ENCODE results near the gene KRT35.

KRT35 gene

GRCh38 chr17:41481036-41481435, at the start of gene KRT35:
TSS of gene KRT35 (minus strand) at chr17:41481151. CDS start at chr17:41481097, 54 bp downstream.
- DNase-seq (ENCODE audit: low read depth), result no peak
- no peak within 1 kb of the TSS for H3K4me3 ChIP-seq (ENCODE audit: low read depth, low read length)
- TF ChIP-seq CTCF (IDR thresholded peaks at IDR 0.05; ENCODE audit: insufficient read depth, low read depth, low read length, missing control alignments), result no peak

GRCh38 chr17:41530062-41531048, 49.4 kb upstream of the KRT35 start:
- no peak for DNase-seq (ENCODE audit: low read depth)
- TF ChIP-seq CTCF (IDR thresholded peaks at IDR 0.05; ENCODE audit: insufficient read depth, low read depth, low read length, missing control alignments), result no peak
- H3K4me3 ChIP-seq (ENCODE audit: low read depth, low read length), result no peak overlapping the region

- DNase-seq (ENCODE audit: low read depth), result no peak
- no peak overlapping the region for H3K4me3 ChIP-seq (ENCODE audit: low read depth, low read length)
- TF ChIP-seq CTCF (IDR thresholded peaks at IDR 0.05; ENCODE audit: insufficient read depth, low read depth, low read length, missing control alignments), result no peak
These were observed 48.6 kb upstream of the KRT35 start for GRCh38 chr17:41529491-41529915.

- no peak overlapping the region for H3K4me3 ChIP-seq (ENCODE audit: low read depth, low read length)
- no peak for TF ChIP-seq CTCF (IDR thresholded peaks at IDR 0.05; ENCODE audit: insufficient read depth, low read depth, low read length, missing control alignments)
- DNase-seq (ENCODE audit: low read depth), result no peak
These were observed 48.0 kb upstream of the KRT35 start for GRCh38 chr17:41528959-41529353.

GRCh38 chr17:41527063-41528023, 46.4 kb upstream of the KRT35 start:
- no peak for DNase-seq (ENCODE audit: low read depth)
- no peak overlapping the region for H3K4me3 ChIP-seq (ENCODE audit: low read depth, low read length)
- TF ChIP-seq CTCF (IDR thresholded peaks at IDR 0.05; ENCODE audit: insufficient read depth, low read depth, low read length, missing control alignments), result no peak

- no peak for TF ChIP-seq CTCF (IDR thresholded peaks at IDR 0.05; ENCODE audit: insufficient read depth, low read depth, low read length, missing control alignments)
- no peak overlapping the region for H3K4me3 ChIP-seq (ENCODE audit: low read depth, low read length)
- no peak for DNase-seq (ENCODE audit: low read depth)
These were observed 43.3 kb upstream of the KRT35 start for GRCh38 chr17:41524261-41524660.

Data from GM12865 (cell line).